ENCODE data around the gene CD200.

The CD200 gene

DNA sequence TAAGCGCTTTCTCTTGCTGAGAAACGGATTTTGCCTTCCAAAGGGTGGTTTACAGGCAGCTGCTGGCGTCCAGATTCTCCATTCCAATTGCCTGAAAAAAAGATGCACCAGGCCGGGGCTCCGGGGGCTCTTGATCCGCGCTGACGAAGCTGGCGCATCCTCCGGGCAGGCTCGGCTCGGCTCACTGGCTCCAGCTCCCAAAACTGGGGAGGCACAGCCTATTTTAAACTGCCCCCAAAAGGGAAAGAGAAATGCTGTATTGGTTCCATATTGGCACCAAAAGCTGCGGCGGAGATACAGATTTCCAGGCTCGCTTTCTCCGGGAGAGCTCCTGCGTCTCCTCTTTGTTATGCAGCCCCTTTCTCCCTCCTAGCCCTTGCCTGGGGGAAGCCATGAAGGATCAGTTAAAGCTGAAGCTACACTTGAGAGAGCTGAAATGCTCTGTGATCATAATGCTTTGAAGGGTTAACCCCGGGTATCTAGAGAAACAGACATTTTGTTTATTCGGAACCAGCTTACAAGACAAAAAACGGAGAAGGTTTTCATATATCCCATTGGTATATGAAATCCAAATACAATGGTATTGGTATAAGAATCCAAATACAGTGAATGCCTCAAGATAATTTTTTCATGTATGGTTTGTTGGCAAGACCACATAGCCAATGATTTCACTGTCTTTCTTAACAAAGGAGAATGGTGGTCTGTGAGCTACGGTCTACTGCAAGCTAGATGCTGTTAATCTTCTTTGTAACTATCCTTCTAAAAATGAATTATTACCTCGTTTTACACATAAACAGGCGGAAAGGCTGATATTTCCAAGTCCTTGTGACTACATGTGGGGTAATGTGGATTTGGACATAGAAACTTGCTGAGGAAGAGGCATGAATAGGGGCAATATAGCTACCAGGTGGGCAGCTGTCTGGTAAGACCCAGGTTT lies 693 bp downstream of the CD200 start:
- no peak for DNase-seq

DNA sequence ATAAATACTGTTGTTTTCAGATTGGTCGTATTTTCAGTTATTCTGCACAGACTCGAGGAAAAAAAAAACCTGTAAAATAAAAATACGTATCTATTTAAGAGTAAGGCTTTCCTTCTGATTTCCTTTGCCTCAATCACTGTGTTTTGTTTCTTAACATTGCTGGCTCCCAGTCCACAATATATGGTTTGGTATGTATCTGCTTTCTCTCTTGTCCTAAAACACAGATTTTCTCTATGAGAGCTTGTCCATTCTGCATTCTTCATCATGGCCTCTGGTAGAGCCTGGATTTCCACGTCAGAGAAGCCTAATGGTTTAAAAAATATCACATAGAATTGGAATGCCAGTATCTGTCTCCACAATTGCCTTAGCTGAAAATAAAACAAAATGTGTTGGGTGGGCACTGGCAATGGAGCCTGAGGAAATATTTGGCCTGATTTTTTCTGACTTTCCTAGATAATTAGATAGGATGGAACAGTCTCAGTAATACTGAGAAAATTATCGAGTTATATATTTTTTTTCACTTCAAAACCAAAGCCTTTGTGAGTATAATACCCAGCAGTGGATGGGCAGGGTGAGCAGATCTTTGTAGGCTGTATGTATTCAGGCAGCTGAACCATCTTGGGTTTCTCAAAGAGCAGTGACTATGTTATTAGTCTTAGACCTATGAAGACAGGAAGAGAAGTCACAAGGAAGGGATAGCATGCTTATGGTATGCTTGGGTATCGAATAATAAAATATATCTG lies 1.9 kb downstream of the CD200 start:
- no peak for DNase-seq

DNA sequence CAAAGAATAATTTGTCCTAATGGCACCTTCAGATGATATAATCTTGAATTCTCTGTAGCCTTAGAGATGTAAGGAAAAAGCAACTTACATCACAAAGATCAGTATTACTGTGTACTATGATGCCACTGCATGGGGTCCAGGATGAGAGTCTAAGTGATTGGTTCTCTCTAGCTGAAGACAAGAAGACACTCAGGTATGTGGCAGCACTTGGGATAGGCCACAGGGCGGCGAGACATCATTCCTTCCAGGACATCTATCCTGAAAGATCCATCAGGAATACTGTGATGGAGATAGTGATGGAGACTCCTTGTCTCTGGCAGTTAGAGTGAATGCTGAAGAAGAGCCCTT lies 2.5 kb downstream of the CD200 start:
- no peak for DNase-seq

DNA sequence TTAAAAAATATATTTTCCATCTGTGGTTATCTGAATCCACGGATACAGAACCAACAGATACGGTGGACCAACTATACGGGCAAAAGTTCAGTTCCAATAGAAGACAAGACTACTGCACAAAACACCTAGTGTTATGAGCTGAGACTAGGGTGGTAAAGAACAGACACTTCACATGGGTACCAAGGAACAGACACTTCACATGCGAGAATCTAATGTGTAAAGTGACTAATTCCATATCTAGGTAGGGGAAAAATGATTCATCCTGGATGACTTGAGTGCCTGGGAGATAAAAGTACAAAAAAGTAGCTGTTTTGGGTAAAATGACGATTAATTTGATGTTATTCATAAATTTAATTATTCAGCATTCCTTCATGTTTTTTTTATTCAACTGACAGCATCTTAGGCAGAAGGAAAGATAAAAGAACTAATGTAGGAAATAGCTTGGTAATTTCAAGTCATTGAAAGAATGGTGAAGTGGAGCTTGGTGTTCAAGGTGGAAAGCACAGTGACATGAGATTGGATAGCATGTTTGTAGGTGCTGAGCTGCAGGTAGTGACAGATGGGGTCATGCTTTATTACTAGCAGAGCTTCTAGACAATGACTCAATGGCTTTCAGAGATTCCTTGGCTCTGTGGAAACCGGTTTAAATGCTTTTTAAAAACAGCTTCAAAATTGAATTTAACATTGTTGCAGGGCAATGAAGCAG lies 5.2 kb downstream of the CD200 start:
- DNase-seq: no peak

DNA sequence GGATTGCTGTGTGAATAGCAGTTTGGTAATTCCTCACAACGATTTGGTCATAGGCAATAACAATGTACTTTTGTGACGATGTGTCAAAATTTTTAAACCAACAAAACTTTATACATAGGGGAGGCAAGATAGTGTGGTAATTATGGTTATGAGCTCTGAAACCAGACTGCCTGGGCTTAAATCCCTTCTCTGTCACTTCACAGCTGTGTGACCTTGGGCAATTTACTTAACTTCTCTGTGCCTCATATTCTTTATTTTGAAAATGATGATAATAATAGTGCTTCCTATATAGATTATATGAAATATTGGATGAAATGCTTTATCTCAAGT lies 5.7 kb downstream of the CD200 start:
- DNase-seq: no peak

DNA sequence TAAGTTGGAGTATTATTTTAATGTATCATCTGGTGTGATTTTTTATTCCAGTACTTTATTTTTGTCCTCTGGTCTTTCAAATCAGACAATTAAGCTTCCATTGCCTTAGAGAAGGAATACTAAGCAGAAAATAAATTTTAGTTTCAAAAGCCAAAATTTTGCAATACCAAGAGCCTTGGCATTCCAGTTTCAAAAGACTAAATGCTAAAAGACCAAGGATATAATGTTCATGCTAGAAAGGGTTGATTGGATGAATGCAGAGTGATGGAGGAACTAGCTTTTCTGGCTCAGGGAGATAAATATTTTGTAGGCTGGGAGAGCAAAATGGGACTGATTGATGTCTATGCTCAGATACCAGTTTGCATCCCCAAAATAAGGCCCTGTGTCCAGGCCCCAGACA lies 6.2 kb downstream of the CD200 start:
- no peak for DNase-seq

DNA sequence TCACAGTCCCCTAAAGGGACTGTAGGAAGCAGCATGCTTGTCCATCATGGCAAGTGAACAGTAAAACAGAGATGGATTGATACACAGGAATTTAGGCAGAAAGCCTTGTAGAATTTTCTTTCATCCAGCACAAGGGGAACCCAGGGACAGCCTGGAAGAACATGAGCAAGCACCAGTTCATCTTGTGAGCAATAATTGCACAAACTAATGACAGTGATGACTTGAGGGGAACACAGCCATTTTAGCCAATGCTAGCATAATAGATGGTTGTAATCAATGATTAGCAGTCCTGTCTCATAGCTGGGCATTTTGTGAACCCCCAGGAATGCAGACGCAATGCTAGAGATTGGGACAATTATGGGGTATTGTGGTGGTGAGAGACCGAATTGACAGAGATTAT lies 6.7 kb downstream of the CD200 start:
- DNase-seq: no peak

DNA sequence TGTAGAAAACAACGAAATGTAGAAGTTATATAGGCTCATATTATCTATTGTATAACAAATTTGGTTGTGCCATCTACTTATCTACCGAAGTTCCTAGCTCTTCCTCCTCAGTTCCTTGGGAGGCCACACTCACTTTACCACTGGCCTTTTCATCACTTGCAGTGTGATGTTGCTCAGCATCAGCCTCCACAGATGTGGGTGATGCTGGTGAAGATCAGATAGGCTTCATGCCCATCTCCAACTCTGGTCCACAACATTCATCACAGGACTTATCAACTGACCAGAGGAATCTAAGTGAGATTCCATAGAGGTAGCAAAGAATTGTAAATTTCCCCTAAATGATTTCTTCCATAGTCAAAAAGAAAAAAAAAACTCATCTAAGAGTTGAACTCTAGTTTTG lies 8.4 kb downstream of the CD200 start:
- no peak for DNase-seq

DNA sequence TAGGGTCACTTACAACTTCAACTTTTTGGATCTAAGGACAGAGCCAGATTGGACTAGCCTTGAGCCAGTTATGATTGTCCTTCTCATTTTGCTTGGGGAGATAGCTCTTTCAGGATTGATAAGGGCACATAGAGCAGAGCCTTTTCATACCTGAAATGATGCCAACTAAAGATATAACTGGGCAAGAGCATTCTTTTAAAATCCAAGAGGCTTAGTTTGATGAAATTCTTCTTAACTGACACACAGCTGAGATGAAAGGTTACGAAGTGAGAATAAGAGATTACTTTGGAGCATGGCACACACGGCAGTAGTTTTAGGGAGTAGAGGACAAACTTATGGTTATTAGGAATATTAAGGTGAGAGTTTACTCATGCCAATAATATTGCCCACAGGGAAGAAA lies 12.7 kb downstream of the CD200 start:
- no peak for DNase-seq

DNA sequence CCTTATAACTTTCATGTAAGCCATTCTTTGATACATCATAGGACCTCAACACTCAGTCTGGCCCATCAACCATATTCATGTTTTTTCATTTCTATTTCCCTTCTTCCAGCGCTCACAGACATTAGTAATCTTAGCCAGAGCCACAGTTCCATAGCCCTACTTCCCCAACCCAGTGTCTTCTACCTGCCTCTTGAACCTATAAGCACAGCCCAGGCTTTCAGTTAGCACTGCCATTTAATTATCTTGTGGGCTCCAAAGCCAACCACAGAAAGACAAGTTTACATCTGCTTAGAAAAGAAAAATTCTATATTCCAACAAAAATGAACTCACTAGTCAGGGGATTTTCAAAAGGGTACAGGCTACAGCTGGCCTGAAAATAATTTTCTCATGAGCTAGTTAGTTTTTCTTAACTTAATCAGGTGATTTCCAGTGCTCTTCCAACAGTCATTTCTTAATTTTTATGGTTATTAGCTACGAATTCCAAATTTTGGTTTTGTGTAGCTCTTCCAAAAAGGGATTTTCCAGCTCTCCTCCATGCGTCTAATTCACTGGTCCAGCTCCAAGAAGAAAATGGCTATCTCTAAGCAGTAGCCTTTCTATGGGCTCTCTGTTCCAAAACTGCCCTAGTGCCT lies 13.7 kb downstream of the CD200 start:
- DNase-seq: no peak

DNA sequence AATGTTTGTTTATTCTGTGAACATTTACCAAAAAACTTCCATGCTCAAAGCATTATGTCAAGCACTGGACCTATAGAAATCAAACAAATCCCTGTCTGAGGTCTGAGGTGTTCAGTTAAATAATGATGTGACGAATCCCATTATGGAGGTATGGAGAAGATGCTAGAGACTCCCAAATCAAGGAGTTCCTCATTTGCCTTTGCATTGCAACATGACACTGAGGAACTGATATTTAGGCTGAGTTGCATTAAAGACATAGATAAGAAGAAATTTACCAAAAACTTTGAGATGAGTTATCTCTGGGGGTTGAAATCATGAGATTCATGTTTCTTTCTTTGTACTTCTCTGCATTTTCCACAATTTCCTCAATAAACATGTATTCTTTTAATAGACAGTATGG lies 16.0 kb downstream of the CD200 start:
- DNase-seq: no peak

DNA sequence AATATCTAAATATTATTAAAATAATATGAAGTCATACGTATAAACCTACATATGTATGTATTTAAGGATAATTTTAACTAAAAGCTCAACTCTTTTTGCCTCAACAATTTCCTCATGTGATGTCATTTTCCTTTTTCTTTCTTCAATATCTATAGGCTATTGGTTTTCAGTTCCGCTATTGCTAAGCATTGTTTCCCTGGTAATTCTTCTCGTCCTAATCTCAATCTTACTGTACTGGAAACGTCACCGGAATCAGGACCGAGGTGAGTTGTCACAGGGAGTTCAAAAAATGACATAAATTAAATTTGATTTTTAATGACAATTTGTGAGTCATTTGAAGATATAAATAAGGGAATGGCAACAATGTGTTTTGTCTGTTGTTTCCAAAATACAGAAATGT lies 16.6 kb downstream of the CD200 start:
- DNase-seq: no peak

DNA sequence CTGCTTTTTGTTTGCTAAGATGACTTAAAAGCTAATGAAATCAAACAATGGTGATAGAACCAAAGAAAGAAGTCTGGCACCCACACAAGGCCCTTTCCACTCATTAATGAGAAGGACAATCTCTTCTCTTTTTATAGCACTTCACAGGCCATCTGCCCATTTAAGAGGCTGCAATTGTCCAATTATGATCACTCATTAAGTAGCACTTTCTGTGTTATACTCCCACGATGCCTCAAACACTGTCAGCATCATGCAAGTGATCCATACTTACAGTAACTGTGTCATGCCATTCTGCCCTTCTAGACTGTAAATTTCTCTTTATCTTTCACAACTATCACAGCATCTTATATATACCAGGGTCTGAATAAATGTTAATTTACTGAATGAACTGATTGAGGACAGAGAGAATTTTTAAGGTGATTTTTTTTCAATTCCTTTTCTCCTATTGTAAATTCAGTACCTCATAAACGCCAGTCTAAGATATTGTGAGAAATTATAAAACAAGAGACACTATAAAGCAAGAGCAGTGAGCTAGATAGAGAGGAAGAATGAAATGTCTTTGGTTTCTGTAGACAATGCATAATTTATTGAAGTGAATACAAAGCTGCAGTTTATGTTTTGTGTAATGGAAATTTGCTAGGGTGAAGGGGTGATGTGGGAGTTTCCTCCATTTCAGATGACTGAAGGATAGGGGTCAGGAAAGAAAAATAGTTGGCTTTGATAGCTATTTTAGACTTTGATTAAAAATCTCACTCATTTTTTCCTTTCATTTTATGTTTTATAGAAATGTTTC lies 17.3 kb downstream of the CD200 start:
- no peak for DNase-seq

DNA sequence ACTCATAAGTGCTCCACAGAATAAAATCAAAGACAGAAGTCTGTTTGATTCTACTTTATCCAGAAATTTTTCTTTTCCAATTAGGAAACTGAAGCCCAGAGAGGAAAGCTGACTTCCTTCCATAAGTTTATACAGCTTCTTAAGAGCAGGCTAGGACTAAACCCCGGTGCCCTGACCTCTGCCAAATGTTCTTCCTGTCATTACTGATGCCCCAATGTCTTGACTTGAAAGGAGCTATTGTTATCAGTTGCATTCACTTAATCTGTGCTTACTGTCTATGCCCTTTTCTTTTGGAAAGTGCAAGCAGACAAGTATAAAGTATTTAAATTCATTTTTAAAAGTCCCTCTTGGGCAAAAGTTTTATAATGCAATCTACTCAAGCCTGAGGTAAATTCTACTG lies 18.1 kb downstream of the CD200 start:
- no peak for DNase-seq

DNA sequence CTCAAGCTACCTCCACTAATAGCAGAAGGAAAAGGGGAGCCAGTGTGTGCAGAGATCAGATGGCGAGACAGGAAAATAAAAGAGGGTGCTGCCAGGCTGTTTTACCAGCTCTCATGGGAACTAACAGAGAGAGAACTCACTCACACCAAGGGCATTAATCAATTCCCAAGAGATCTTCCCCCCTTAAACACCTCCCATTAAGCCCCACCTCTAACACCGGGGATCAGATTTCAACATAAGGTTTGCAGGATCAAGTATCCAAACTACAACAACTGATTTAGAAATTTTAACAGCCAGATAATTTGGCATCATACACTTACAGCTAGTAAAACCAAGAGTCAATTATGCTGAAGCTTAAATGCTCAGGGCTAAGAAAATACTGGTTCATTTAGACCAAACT lies 18.9 kb downstream of the CD200 start:
- DNase-seq: no peak

DNA sequence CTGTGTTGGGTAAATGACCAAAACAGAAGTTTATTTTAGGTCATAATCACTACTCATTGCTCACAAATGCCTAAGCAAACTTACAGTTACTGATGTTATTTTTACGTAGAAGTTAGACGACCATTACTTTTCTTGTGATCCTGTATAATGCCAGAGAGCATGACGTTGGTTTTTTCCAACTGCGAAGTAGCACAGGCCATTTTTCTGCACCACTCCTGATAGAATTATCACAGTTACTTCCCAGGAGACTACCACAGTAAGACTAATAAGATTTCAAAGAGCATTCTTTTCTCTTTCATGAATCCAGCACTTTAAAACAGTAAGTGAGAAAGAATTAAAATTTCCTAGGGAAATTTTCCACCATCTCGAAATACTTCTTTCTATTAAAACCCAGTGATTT lies 19.8 kb downstream of the CD200 start:
- no peak for DNase-seq

DNA sequence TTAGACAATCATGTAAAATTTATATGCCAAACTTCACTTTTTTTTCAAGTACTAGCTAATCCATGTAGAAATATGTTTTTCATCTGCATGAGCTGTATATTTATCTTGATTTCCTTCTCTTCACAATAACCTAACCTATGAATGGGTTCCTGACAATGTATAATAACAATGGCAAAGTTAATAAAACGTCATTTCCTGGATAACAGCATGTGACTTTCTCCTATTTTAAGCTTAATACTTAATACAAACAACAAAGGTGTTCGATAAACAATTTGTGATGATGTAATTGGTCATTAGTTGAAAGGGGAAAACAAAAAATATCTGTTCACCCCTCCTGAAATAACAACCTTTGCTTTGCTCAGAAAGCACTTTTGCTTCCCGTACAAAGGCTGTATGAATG lies 20.4 kb downstream of the CD200 start:
- no peak for DNase-seq

DNA sequence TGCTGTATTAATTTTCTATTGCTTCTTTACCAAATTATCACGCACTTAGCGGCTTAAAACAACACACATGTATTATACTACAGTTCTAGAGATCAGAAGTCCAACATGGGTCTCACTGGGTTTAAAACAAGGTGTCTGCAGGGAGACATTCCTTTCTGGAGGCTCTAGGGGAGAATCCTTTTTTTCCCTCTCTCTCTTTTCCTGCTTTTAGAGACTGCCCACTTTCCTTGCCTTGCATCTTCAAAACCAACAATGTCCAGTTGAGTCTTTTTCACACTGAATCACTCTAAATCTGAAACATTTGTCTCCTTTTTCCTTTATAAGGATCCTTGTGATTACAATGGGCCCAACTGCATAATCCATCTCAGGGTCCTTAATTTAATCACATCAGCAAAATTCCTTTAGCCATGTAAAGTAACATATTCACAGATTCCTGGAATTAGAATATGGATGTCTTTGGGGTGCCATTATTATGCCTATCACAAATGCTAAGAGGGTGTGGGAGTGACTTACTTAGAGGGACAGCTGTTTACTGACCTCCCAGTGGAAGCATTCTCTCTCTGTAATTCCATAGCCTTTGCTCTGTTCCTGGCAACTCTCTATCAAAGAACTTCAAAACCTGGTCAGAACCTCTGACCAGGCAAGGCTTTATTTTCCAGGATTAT lies 21.8 kb downstream of the CD200 start:
- no peak for DNase-seq

DNA sequence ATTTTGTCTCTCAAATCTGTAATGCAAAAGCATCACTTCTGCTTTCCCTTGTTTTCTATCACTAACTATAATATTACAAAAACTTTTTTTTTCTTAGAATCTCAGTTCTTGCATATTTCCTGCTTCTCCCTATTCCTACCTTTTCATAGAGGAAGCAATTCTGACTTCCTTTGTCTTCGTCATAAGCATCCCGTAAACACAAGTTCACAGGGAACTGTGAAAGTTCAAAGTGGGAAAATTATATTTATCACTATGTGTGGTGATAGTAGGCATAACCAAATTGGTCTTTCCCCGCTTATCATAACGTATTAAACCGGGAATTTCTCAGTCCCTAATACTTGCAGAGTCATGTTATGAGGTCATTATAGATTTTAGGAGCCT lies 22.3 kb downstream of the CD200 start:
- DNase-seq: no peak

DNA sequence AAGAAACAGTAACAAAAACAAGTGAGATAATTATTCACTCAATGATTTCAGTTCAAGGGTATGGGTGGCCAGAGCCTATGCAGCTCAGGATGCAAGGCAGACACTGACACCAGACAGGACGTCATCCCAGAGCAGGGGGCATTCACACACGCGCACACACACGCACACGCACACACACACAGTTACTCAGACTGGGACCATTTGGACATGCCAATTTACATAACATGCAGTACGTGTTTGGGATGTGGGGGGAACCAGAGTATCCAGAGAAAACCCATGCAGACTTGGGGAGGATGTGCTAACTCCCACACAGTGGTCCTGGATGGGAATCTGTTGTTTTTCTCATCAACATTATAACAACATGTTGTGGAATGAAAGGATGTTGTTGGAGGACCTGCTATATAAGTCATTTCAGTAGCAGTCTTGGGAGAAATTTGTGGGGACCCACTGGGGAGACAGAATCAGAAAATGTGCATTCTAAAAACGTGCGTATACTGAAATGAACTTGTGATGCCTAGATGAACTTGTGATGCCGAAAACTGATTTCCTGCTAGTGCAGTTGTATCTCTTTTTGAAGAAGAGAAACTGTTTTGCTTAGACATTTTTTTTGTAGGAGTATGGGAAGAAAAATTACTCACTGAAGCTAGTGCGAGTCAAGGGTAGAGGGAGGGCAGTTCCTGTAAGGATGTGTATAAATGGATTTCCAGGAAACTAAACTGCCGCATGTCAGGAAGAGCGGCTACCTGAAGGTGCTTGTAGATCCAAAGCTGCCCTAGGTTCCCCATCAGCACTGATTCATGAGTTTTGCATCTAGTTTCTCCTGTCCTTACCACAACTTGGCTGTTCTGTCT lies 25.2 kb downstream of the CD200 start:
- no peak for DNase-seq

DNA sequence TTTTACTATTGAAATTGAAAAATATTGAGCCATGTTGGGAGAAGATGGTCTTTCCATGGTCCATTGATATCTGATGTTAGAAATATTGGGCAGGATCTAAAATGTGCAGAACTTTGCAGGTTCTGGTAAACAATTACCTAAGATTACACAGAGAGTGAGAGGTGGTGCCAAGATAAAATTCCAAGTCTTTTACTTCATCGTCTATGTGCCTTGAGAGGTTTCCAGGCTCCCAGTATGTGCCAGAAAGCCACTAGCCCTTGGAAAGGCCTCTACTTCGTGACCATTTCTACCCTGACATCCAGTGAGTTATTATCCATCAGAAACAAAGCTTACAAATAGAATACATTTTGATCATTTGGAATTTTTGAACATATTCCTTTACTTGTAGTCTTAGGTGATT lies 27.6 kb downstream of the CD200 start:
- no peak for DNase-seq

Data from GOT3 (cell line).